Umbilical cord (tissue), 2 donors: ENCODE results near the gene FEZ2. TPM values are rescaled to one million over a fixed set of nuclear protein-coding genes. Genes with fewer than 3 reads are reported as not detected.
A peak's percentile ranks its signal among the peaks of the same experiment; 100 is the strongest.
"Not testable (repeated sequence)": the region's sequence is repeated elsewhere in the genome, so short reads cannot be mapped to it uniquely, and the experiment has no call there.

Source experiments
- DNase-seq: peaks from one replicate; pipeline ENCODE4 v3.0.0-alpha.2; 2015; ENCODE audit warnings: low spot score
- total RNA-seq: library from RNA; depleted of rRNA; stranded (reverse); fragments of >200 nt; gene quantifications from one replicate; pipeline ENCODE4 v1.2.3, GENCODE V29; 2014; ENCODE audit warnings: low replicate concordance; ENCODE audit not compliant: insufficient read depth

Gene FEZ2, protein sequence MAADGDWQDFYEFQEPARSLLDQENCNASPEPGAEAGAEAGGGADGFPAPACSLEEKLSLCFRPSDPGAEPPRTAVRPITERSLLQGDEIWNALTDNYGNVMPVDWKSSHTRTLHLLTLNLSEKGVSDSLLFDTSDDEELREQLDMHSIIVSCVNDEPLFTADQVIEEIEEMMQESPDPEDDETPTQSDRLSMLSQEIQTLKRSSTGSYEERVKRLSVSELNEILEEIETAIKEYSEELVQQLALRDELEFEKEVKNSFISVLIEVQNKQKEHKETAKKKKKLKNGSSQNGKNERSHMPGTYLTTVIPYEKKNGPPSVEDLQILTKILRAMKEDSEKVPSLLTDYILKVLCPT
- total RNA-seq: 63.3 TPM

DNA sequence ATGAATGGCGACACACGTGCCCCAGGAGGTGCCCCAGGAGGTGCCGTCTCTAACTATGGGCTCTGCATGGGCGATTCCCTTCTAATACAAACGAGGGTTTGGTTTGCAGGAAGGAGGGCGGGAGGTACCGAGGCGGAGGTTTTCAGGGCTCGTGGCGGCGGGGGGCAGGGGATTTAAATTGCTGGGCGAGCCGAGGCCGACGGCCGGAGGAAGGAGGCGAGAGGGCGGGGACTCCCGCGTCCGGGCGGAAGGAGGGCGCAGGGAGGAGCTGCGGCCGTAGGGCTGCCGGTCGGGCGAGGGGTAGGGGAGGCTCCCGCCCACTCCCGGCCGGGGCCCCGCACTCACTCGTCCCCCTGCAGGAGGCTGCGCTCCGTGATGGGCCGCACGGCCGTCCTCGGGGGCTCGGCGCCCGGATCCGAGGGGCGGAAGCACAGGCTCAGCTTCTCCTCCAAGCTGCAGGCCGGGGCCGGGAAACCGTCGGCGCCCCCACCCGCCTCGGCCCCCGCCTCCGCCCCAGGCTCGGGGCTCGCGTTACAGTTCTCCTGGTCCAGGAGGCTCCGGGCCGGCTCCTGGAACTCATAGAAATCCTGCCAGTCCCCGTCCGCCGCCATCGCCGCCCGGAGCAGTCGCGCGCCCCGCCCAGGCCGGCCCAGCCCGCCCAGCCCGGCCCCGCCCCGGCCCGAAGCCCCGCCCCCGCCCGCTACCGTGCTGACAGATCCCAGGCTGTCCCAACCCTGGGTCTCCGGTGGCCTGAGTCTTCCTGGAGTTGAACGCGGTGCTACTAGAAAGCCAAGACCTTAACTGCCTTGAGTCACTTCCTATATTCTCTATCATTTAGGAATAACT lies at the start of gene FEZ2:
Gene FEZ2, minus strand, starts transcription at position 637 of the 846 bp plus-strand sequence. Its CDS starts 26 bp downstream, at position 611.
- DNase-seq: peak; percentile 84

DNA sequence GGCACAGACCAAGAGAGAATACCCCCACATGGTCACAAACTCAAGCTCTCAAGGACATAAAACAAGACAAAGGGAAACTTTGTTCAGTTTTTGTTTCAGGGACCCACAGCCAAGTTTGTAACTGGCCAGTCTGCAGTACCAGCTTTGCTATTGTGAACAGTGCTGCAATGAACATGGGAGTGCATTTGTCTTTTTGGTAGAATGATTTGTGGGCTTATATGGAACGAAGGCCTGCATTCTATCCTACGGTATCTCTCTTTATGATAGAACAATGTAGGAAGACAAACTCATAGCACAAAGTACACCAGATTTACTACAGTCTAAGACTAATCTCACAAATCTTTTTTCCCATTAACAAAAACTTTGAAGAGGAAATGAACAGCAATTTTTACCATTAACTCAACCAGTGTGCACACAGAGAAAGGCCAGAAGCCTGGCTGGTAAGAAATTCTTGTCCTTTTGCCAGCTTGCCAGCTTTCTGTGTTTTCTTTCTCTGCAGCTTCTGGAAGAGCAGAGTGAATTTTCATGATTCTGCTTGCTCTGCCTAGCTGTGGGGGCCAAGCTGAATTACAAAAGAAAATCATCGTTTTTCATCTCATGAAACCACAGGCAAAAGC lies 37.1 kb upstream of the FEZ2 start:
- peak; percentile 62 for DNase-seq

DNA sequence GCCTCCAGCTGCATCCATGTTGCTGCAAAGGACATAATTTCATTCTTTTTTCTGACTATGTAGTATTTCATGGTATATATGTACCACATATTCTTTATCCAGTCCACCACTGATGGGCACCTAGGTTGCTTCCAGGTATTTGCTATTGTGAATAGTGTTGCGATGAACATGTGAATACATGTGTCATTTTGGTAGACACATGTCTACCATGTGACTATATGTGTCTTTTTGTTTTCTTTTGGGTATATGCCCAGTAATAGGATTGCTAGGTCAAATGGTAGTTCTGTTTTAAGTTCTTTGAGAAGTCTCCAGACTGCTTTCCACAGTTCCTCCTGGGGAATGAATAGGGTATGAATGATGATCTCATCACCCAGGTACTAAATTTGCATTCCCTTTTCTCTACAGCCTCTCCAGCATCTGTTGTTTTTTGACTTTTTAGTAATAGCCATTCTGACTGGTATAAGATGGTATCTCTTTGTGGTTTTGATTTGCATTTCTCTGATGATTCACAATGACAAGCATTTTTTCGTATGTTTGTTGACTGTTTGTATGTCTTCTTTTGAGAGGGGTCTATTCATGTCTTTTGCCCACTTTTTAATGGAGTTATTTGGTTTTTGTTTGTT lies 35.6 kb upstream of the FEZ2 start:
- DNase-seq: no peak

DNA sequence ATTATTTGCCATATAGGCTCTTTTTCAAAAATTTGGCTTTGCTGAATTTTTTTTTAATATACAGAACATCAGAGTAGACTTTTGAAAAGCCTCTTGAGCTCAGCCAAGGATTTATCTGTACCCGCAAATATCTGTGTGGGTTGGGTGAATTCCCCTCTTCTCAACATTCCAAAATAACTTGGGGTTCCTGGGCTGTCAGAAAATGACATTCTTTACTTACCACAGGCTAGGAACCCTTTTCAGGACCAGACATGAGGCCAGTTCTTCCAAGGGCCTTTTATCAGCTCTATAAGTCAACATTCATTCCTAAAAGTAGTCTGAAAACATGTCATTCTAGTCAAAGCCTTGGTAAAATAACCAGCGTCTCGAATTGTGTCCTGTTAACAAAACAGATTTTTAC lies 28.8 kb upstream of the FEZ2 start:
- DNase-seq: no peak

DNA sequence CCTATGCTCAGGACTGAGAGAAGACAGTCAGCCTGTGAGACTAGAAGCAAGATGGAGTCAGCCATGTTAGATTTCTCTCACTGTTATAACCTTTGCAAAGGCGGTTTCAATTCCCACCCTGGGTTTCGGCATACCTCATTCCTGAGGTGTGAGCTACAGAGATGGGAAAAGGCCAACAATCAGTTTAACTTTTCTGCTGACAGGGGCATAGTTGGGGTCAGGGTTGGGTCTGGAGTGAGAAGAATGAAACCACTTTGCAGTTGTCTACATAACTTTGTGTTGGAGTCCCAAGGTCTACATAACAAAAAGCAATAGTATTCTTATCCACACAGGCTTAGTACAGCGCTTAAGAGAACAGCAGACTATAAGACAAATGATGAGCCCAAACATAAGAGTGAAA lies 28.1 kb upstream of the FEZ2 start:
- no peak for DNase-seq

DNA sequence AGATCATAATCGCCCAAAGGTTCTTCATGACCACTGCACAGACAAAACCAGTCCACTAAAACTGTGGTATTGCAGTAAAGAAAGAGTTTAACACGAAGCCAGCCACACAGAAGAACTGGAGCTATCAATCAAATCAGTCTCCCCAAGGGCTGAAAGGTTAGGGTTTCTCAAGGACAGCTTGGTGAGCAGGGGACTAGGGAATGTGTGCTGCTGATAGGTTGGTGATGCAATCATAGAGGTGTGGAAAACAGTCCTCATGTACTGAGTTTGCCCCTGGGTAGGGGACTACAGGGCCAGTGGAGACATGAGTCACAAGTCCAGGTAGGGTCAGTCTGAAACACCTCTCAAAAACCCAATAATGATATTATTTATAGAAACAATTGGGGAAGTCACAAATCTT lies 27.3 kb upstream of the FEZ2 start:
- no peak for DNase-seq

DNA sequence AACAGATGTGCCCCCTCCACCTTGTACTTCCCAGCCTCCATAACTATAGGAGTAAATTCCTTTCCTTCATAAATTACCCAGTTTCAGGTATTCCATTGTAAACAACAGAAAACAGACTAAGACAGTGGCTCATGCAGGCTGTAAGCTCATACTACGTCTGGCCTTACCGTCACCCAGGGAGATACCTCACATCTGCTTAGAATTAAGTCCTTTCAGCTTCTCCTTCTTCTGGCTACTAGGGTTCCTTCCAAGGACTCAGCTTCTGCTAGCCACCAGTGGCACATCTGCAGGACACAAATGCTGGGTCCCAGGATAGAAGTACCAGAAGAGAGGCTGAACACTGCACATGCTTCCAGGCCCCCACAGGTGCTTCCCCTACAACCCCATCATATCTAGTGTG lies 22.4 kb upstream of the FEZ2 start:
- DNase-seq: no peak

DNA sequence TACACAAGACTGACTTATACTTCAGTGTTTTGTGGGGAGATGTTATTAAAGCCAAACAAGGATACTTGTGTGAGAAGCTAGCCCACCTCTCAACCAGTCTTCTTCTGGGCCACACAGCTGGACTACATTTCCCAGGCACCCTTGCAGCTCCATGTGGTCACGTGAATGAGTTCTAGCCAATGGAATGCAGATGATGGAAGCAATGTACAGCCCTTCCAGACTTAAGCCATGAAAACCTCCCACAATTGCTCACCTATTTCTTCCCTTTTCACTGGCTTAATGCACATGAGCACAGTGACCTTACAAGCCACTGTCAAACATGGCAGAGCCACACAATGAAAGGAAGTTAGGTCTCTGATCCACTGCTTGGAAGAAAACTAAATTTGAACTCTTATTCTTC lies 20.4 kb upstream of the FEZ2 start:
- DNase-seq: peak; percentile 60

DNA sequence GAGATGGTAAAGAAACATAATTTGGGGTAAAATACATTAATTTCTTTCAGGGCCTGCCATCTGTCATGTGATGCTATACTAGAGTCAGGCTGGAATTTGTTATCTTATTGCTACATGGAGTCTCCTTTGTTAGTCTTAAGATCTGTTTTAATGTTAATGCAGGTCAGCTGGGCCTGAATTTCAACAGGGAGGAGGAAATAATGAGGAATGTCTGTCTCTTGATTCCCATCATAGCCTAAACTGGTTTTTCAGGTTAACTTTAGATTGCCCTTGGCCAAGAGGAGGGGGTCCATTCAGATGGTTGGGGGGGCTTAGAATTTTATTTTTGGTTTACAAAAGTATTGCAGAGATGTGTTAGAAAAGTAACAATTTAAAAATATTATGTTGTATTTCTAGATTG lies 19.0 kb upstream of the FEZ2 start:
- peak; percentile 44 for DNase-seq

DNA sequence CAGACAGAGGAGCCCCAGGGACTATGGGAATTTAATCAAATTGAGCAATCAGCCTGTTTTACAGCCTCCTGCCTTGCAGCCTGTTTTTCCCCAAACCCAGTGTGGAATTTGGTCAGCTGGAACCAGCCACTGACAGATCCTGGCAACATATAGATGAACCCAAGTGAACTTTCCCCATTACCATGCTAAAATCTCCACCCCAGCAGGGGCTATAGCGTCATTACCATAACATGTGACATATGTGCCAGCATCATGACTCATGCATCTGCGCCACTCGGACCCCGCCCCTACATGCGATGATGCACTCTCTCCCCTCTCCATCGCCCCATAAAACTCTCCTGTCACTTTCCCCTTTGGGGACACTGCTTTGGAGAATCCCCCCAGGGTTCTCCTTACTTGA lies 17.3 kb upstream of the FEZ2 start:
- peak; percentile 50 for DNase-seq

DNA sequence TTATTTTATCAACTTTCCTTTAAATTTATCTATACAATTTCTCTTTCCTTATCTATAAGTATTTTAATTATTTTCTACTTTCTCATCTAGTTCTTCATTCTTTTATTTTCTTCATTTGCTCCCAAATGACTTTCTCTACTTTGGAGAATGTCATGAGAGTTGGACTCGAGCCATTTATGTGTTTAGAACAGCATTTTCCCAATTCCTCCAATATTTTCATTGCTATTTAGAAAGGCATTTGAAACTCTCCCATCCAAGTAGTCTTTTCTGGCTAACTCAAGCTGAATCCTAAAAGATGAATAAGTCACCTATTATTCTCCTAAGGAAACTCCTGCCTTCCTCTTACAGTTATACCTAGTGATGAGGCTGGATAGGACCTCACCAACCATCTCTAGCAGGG lies 15.8 kb upstream of the FEZ2 start:
- DNase-seq: no peak

DNA sequence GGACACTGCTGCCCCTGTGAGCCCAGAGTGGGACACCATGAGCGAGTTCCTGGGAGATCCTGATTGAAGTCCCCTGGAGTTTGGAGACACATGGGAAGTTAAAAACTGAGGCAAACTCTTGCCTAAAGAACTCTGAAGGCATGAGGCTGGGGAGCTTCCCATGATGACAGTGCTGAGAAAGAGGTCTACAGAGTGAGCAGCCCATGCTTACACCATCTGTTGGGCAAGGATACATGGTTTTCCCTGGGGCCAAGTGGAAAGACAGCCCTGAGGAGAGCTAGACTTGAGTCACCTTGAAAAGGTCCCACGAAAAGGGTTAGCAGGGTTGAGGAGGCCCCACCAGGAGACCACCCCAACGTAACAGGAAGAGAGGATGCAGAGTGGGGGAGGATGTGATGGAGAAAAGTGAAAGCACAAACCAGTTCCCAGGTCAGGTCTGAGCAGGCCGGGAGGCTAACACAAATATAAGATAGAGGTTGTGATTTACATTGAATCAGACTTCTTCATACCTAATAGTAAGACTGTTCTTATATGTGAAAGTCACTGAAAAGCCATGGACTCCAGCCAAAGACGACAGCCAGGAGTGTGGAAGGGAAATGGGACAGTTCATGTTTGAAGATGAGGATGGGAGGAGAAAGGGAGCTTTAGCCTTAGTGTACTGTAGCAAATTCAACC lies 13.5 kb upstream of the FEZ2 start:
- no peak for DNase-seq

DNA sequence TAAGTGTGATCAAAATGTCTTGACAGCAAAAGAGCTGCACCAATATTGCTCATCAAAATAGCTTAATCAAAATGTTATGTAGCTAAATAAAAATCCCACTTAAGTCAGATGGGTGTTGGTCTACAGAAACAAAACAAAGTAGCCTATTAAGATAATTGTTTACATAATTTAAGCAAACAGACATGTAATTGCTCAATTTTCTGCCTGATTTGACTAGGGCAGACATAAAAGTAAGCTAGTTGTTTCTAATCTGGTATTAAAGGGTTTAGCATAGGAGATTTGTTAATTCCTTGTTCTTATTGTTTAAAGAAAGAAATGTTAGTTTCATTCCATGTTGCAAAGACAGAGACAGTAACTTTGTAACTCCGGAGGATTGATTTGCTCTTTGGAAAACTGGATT lies 11.5 kb upstream of the FEZ2 start:
- no peak for DNase-seq

DNA sequence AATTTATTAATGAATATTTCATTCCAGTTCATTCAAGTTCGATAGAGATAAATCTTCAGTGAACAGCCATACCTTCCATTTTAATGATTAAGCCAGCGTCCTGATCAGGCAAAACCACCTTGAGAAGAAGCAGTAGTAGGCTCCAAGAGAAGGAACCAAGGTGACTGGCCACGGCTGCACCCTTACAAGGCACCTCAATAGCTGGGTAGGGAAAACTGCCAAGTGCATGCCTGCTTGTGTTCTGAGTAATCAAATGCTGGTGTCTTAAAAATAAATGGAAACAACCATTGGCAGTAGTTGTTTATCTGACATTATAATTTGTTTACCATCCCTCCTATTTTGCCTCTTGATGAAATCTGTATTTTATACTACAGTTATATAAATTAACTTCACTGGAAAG lies 10.0 kb upstream of the FEZ2 start:
- no peak for DNase-seq

DNA sequence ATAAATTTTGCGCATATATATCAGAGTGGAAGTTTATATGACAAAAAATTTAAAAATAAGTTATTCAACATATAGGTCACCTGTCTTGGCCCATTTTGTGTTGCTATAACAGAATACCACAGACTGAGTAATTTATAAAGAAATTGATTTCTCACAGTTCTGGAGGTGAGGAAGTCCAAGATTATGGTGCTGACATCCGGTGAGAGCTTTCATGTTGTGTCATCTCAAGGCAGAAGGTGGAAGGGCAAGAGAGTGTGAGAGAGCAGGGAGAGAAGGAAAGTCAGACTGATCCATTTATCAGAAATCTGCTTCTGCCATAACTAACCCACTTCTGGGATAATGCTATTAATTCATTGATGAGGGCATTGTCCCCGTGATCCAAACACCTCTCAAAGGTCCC lies 9.0 kb upstream of the FEZ2 start:
- DNase-seq: no peak

DNA sequence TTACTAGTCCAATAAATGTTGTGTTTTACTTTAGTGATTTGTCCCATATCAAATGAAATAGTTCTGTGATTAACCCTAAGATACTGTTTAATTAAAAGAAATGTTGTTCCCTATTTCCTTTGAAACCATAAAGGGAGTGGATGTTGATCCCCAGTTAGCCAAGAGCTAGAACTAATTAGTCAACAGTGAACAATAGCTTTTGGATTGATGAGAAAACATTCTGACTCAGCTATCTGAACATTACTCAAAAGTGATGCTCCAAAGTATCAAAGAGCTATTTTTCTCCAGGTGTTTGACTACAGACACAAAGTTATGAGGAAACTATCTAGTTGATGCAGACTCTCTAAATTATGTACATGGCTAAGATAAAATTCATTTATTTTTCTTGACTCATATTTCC lies 7.3 kb upstream of the FEZ2 start:
- no peak for DNase-seq

DNA sequence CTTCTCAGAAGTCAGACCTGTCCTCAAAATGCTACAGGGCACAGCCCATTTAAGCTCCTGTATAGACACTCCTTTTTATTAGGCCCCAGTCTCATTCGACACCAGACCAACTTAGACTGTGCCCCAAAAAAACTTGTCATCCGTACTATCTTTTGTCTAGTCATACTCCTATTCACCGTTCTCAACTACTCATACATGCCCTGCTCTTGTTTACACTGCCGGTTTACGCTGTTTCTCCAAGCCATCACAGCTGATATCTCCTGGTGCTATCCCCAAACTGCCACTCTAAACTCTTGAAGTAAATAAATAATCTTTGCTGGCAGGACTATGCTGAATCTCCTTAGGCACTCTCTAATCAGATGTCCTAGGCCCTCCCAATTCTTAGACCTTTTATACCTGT lies 5.7 kb upstream of the FEZ2 start:
- DNase-seq: not testable (repeated sequence)

DNA sequence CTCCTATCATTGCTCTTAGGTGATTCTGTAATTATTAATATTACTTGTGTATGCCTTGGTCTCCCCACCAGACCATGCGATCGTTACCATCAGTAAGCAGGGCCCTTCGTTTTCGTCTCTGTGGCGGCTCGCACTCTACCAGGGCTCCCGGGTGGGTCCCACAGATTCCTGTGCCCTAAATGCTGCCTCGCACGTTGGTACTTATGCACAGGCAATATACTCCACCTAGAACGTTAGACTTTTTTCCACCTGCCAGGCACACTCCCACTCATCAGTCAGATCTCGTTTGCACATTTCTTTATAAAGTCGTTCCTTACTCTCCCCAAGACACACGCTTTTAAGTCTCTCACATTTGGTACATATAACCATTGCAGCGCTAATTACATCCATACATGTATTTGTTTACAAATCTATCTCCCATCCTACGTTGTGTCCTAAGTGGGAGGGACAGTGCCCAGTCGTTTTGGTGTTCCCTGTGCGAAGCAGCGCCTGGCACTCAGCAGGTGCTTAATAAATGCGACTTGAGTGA lies 901 bp downstream of the FEZ2 start:
- DNase-seq: no peak

DNA sequence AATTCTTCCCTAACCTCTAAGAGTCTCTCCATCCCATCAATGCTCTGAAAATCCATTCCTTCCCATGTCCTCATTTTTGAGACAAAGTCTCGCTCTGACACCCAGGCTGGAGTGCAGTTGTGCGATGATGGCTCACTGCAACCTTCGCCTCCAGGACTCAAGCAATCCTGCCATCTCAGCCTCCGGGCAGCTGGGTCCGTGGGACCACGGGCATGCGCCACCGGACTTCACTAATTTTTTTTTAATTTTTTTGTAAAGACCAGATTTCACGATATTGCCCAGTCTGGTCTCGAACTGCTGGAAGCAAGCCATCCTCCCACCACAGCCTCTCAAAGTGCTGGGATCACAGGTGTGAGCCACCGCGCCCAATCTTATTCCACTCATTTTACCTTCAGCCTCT lies 1.6 kb downstream of the FEZ2 start:
- DNase-seq: no peak

DNA sequence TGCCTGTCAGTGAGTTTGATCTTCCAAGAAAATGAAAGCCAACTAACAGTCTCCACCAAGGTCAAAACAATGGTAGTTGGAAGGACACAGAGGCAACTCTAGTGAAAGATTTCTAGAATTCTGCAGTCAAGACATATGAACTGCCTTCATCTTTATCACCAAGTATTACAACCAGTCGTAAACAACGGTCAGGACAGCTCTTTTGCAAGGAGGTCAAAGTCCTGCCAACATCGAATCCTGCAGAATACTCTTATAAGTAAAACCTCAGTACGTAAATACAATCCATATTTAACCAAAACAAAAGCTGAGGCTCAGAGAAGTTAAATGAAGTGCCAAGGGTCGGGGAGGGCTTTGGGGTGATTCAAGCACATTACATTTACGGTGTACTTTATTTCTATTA lies 3.1 kb downstream of the FEZ2 start:
- DNase-seq: no peak

DNA sequence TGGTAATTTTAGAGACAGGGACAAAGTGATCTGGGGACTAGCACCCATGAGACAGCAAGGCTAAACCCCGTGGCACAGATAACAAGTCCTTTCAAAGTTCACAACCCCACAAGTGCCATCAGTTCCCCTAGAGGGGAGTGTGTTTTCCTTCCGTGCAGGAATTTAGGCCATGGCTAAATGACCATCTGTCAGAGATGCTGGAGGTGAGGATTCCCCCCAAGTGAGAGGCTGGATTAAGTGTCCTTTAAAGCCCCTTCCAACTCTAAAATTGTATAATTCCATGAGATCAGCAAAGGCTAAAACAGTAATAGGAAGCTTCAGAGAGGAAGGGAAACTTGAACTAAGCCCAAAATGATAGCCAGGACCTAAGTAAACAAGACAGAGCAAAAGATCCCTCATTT lies 8.7 kb downstream of the FEZ2 start:
- DNase-seq: peak; percentile 25
